NK-92 (cell line): Measurements from ENCODE around the gene ANK2.

Experiments used
- DNase-seq: peaks from one replicate; lab custom pipeline; 2025; ENCODE audit not compliant: unreplicated experiment; lab: John Stamatoyannopoulos, UW

Gene ANK2

GRCh38 chr4:113330200-113330599 lies 280.7 kb downstream of the ANK2 start:
- no peak for DNase-seq

- no peak for DNase-seq
Observed at GRCh38 chr4:113331811-113332210, 282.4 kb downstream of the ANK2 start.

GRCh38 chr4:113332701-113333100 lies 283.2 kb downstream of the ANK2 start:
- no peak for DNase-seq

- no peak for DNase-seq
Observed at GRCh38 chr4:113335746-113336145, 286.3 kb downstream of the ANK2 start.

- no peak for DNase-seq
Observed at GRCh38 chr4:113336556-113336955, 287.1 kb downstream of the ANK2 start.

- DNase-seq: no peak
Observed at GRCh38 chr4:113339430-113339813, 290.0 kb downstream of the ANK2 start.

- no peak for DNase-seq
Observed at GRCh38 chr4:113344100-113344499, 294.6 kb downstream of the ANK2 start.

GRCh38 chr4:113347245-113347644 lies 297.8 kb downstream of the ANK2 start:
- DNase-seq: no peak

GRCh38 chr4:113349430-113349829 lies 300.0 kb downstream of the ANK2 start:
- DNase-seq: no peak

GRCh38 chr4:113350576-113350975 lies 301.1 kb downstream of the ANK2 start:
- DNase-seq: no peak

GRCh38 chr4:113355550-113356371 lies 306.3 kb downstream of the ANK2 start:
- DNase-seq: no peak

GRCh38 chr4:113356453-113356852 lies 307.0 kb downstream of the ANK2 start:
- no peak for DNase-seq

- DNase-seq: no peak
Observed at GRCh38 chr4:113358784-113359183, 309.3 kb downstream of the ANK2 start.

- no peak for DNase-seq
Observed at GRCh38 chr4:113365377-113365776, 315.9 kb downstream of the ANK2 start.

- DNase-seq: no peak
Observed at GRCh38 chr4:113368056-113368455, 318.6 kb downstream of the ANK2 start.

GRCh38 chr4:113371111-113371510 lies 321.7 kb downstream of the ANK2 start:
- no peak for DNase-seq

- no peak for DNase-seq
Observed at GRCh38 chr4:113375964-113376666, 326.7 kb downstream of the ANK2 start.

- DNase-seq: no peak
Observed at GRCh38 chr4:113378836-113379235, 329.4 kb downstream of the ANK2 start.

GRCh38 chr4:113382704-113383103 lies 333.3 kb downstream of the ANK2 start:
- DNase-seq: no peak

- DNase-seq: no peak
Observed at GRCh38 chr4:113383111-113383785, 333.8 kb downstream of the ANK2 start.

- DNase-seq: no peak
Observed at GRCh38 chr4:113384600-113384999, 335.1 kb downstream of the ANK2 start.
